GM18867 (cell line): Measurements from ENCODE around the gene SELENOH.

Source experiments
- ATAC-seq: cut with Tn5 transposase; IDR thresholded peaks from one replicate; pipeline ENCODE4 v1.9.1; 2021; ENCODE audit warnings: mild to moderate bottlenecking, moderate library complexity; ENCODE audit not compliant: unreplicated experiment

Gene SELENOH

DNA sequence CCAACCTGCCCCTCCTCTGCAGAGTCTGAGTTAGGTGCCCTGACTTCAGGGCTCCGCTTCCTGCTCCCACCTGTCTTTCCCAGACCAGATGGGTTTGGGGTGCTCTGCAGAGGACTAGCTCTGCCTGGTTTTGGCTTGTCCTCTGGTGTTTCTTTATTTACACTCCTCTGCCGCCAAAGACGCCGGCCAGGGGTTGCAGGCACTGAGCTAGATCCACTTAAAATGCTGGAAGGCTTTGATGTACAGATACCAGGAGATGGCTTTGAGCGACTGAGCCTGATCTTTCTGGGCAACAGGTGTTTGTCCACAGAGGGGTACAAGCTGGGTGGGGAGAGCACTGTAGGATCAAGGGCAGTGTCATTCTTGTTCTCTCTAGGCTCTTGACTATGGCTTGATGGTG is 3.9 kb downstream of the SELENOH start:
- ATAC-seq: no peak

DNA sequence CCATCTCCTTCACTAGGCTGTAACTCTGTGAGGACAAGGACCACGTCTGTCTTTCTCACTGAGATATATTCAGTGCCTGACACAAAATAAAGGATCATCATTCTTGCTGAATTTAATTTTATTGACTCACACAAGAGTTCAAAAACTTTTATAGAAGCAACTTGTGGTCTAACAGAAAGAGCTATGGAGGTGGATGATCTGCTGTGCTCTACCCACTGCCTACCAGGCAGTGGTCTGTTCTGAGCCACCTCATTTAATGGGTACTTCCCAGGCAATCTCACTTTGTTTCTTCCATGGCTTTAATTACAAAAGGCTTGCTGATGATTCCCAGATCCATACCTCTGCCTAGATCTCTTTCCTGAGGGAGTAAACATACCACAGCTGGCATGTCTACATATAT is 5.6 kb downstream of the SELENOH start:
- ATAC-seq: no peak

DNA sequence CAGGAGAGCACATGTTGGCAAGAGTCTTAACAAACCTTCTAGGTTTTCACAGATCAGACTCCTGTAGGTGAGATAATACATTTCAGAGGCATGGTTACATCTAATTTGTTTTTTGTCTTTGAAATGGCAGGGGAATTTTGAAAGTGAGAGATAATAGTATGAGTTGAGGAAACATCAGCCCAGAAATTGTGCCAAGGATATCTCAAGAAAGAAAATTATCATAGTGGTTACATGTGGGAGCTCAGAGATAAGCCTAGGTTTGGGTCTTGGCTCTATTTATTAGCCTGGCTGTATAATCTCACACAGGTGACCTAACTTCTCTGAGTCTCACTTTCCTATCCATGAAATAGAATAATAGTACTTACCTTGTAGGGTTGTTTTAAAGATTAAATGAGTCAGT is 9.9 kb downstream of the SELENOH start:
- no peak for ATAC-seq

DNA sequence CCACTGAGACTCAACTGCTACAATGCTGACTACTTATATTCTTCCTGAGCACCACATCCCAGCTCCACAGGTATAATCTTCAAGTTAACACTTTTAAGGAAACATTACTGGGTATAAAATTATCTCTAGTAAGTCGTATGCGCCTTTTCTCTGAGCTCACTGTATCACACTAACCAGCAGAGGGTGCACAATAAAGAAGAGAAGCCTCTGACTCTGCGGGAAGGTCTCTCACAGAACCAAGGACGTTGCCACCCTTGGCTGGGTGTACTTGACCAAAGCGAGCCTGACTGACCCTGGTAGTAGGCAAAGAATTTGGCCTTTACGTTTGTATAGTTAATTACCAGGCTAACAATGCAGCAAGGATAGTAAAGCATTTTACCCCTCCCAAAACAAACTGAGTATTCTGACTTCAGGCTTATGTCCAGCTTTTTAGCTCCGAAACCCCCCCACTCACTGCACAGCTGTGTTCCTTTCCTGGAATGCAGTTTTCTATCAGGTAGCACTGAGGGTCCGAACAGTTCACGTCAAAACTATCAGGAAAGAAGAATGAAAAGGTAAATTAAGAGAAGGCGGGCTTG is 10.5 kb downstream of the SELENOH start, which contains the start of gene BTBD18:
BTBD18 (minus strand) TSS at position 144 of the 578 bp plus-strand sequence. CDS start 631 bp downstream, outside the sequence.
- peak; percentile 54 for ATAC-seq

DNA sequence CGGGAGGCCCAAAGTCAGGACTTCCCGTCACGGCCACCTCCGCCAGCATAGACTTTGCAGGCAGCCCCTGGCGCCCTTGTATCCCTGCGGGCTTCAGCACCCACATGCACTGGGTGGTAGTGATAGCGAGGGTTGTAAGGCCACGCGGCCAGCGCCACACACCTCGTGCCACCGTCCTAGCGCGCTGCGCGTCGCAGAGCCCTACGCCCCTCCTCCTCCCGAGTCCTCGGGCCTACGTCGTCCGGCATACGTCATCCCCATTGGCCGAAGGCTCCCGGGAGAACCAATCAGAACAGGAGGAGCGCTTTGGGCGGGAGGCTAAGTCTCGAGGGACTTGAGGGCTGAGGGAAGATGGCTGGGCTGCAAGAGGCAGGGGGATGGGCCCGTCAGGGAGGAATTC is 11.7 kb downstream of the SELENOH start:
- ATAC-seq: no peak

DNA sequence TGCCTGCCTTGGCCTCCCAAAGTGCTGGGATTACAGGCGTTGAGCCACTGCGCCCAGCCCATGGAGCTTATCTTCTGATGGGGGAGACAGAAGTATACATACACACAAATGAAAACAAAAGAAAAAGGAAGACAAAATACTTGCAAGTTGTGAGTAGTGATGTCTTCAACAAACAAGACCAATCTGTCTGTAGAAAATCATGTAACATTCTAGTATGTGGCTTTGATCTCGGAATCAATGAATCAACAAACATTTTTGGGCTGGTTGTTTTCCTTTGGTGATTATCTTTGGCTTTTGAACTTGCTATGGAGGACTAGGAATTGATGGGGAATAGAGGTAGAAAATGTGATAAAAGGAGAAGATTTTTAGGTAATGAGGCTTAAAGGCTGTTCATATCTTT is 16.9 kb downstream of the SELENOH start:
- ATAC-seq: no peak

DNA sequence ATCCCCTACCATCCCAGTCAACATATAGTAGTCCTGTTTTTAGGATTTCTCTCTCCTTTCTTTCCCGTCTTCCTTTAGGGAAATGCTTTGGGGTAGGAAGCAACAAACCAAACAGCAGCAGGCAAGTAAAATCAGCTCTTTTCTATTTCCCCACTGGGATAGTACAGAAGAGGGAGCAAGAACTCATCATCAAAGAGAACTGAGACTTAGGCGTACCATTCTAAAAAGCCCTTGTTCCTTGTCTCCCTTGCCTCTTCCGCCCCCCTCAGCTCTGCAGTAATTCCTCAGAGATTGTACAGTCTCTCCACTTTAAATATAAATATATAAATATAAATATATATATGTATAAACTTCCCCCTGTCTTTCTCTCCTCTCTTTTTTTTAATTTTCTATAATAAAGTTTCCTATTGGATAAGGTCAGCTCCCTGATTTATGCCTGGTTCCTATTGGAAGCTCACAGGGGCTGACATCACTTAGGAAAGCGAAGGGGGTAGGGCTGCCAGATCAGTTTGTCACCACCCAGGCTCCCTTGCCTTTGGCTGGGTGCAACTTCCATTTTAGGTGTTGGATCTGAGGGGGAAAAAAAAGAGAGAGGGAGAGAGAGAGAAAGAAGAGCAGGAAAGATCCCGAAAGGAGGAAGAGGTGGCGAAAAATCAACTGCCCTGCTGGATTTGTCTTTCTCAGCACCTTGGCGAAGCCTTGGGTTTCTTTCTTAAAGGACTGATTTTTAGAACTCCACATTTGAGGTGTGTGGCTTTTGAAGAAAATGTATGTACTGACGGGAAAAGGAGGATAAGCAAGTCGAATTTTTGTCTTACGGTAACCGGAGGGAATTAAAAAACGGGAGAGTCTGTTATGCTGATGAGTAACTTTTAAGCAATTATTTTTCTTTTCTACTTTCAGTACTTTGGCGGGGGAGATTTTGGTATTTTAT is 20.3 kb downstream of the SELENOH start, which contains the start of gene CTNND1:
CTNND1 (plus strand) TSS at position 502 of the 934 bp plus-strand sequence. CDS start 29,677 bp downstream, outside the sequence.
- peak; percentile 51 for ATAC-seq

DNA sequence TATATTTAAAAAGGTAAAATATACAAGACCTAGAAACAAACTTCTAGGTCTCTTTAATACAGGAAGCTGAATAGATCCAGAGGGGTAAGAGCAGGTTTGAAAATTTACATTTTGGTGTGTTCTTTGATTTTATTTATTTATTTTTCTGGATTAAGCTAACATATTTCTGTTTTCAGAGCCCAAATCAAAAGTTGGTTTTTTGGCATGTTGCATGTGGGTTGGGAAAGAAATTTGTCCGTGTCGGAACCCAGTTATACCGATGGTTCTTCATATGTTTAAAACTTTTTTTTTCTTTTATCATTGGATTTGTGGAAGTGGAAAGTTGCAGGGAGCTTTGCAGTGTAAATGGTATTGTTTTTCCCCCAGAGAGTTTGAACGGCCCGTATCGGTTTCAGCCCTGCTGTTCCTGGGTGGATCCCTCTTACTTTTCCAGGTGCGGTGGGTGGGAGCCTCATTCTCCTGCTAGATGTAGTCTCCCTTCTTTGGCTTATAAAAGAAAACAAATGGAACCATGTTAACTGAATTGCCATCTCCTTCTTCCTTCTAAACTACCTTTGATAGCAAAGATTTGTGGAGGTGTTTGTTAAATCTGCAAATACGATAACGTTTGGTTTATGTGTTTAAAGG is 21.1 kb downstream of the SELENOH start:
- no peak for ATAC-seq

DNA sequence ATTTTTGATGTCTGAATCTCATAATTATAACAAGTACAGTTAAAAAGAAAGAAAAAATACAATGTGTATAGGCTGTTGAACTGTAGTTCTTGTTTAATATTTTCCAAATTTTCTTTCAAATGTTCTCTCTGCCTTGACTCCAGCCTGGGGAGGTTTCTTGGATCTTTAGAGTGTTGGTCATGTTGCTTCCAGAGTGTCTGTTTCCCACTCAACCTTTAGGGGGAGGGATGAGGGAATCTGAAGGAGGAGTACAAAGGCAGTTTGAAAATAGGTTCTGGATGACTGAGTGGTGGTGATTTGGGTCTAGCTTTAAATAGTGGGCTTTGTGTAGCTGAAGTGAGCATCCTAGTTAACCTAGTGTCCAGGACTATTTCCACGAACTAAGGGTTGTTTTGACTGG is 22.3 kb downstream of the SELENOH start:
- no peak for ATAC-seq

DNA sequence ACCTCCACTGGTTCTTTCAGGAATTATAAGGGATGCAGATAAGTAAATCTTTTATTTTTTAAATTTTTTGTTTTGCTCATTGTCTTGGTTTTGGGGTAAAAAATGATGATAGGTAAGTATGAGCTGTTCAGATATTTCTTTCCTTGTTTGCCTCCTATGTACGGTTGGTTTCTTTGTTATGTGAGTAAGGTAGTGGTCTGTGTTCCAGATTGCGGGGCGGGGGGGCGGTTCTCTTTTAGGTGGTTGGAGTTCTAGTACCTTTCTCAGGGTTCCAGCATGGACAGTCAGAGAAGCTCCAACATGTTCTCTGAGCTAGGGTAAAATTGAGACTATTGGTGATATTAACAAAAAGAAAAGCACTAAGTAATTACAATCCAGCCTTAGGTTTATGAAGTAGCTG is 22.7 kb downstream of the SELENOH start:
- ATAC-seq: no peak

DNA sequence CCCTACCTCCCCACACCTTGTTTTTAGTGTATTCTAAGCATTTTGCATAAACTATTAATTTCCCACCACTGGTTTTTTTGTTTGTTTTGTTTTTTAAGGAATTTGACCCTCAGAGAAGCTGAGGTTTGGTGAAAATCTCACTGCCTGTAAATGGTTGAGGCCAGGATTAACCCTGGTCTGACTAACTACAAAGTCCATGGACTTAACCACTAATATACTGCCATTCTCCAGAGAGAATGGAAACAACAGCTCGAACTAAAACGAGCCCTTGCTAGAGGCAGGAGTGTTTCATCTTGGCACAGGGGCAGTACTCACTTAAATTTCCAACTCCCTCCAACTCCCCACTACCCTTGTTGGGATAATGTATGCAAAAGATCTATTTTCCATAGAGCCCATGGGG is 23.3 kb downstream of the SELENOH start:
- no peak for ATAC-seq

DNA sequence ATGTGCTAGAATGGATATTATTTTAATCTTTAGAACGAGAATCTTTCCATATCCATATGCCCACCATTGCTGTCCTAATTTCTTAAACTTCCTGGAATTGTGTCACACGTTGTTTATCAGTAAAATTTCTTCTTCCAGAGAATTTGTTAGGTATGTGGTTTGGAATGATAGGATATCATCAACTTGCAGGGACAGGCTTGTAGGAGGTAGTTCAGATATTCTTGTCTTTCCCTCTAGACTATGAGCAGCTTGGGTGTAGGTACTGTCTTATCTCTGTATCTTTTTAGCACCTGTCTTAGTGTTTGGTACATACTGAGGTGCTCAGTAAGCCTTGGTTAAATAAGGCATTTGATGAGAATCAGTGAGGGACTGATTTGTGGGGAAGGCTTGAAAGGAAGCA is 23.7 kb downstream of the SELENOH start:
- no peak for ATAC-seq

DNA sequence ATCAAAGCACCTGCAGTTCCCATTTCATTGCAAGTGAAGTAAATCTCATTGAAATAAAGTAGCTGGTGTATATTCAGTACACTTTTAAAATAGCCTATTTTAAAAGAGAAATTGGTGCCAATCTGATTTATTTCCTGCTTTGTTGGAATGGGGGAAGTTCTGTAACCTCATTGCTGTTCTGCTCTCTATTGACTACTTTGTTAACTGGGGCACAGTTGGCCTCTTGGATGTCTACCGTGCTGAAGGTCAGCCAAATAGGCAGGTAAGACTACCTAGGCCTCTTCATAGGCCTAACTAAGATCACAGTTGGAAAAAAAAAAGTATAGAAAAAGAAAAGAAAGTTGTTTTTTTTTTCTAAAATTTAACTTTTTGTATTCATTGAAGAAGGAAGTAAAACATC is 29.5 kb downstream of the SELENOH start:
- ATAC-seq: no peak

DNA sequence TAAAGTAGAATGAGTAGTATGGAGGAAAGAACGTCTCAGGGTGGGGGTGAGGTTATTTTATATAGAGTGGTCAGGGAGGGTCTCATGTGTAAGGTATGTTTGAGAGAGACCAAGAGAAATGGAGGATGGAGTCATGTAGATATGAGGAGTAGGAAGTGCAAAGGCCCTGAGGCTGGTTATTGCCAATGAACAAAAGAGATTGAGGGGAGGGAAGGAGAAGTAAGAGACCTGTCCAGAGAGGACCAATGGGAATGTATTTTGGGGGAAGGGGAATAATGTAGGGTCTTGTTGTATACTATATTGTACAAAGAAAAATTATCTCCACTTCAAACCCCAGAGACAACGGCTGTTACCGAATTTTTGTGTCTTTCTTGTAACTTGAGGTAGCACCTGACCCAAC is 30.1 kb downstream of the SELENOH start:
- no peak for ATAC-seq

DNA sequence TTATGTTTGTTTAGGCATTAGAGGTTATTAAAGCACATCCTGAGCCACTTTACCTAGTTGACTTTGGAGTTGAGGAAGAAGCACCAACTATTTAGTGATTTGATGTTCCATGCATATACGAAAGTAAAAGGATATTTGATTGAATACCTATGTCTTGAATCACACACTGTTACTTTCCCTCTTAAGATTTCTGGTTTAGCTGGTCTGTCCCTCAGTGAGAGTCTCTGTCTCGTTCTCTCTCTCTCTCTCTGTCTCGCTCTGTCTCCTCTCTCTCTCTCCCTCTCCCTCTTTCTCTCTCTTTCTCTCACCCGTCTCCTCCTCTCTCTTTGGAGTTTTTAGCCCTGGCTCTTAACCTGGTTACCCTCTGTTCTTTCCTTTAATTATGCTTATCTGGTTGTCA is 31.3 kb downstream of the SELENOH start:
- ATAC-seq: no peak

DNA sequence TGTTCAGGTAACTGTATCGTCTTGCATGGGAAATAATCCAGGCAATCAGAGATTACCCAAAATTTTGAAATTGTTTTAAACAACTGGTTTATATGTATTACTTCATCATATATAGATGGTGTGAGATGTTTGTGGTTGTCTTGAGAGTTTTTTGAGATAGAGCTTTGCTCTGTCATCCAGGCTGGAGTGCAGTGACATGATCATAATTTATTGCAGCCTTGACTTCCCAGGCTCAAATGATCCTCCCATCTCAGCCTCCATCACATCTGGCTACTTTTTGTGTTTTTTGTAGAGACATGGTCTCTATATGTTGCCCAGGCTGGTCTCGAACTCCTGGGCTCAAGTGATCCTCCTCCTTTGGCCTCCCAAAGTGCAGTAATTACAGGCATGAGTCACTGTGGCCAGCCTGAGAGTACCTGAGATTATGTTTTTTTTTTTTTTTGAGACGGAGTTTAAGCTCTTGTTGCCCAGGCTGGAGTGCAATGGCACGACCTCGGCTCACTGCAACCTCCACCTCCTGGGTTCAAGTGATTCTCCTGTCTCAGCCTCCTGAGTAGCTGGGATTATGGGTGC is 31.8 kb downstream of the SELENOH start:
- no peak for ATAC-seq

DNA sequence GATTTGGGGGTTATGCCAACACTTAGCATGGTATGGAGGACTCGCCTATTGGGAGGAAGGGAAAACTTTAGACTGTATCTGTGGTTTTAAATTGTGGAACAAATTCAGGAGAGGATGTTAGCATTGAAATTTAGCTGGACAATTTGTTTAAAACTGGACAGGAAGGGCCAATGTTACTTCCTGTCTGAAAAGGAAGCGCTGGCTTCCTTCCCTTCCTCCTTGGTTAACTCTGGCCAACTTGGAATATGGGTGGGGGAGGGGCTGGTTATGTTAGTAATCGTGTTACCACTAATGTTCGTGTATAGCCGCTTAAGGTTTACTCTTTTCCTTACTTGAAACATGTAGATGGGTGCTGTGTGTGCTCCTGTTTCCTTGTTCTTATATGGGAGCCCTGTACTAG is 34.2 kb downstream of the SELENOH start:
- ATAC-seq: no peak

DNA sequence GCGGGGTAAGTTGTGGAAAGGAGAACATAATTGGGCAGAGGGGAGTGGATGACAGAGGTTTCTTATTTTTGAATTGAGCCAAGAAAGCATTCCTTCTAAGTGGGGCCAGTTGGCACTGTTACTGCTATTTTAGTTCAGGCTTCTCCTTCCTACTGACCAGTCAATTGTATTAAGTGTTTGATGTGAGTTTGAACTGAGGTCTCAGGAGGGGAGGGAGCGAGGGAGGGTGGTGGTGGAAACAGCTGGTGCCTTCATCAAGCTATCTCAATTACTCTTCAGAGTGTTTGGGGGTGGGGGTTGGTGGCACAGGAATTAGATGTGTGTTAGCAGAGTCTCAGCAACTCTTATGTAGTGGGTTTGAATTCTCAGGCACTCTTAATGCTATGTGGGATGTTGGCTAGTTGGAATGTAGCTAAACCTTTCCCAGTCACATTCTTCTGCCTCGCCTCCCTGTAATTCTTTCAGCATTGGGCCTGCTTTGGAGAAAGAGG is 34.8 kb downstream of the SELENOH start:
- no peak for ATAC-seq

DNA sequence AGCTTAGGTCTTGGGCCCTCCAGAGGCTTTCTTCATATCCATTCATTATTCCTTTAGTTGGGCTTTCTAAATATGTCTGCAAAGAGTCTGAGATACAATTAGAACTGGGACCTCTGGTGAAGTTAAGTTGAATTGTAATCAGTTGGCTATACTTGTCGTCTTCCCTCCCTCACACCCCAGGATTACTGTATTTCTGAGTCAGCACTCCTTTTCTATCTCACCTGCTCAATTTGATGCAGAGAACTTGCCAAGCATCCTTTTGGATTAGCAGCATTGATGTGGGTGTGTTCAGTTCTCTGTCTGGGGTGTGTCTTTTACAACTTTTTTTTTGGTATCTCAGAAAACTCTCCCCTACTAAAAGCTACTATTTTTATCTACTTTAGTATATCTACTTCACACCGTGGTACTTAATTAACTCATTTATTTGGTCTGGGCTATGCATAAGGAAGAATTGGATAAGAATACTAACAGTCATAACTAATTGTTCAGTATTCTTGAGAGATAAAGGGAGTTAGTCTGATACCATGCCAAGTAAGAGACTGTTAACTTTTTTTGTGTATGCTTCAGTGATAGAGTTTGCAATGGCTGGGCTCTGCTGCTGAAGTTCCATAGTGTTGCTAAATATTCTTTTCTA is 35.4 kb downstream of the SELENOH start:
- ATAC-seq: no peak

DNA sequence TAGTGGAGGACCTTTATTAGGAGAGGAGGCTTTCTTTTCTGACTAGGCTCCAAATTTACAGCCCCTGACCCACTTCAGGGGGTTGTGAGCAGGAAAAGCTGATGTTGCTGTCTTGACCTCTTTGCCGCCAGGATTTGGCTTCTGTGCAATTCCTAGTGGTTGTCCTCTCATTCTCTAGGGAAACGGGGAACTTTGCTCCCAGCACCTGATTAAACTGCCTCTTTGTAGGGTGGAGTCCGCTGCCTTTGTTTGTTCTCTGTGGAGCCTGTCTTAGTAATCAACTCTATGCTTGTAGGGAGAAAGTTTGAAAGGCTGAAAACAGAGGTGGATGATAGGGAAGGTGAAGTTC is 36.7 kb downstream of the SELENOH start:
- no peak for ATAC-seq
